Globus pallidus (tissue), 1 donor: ENCODE results near the gene EPB41L4A.
"Not testable (repeated sequence)": the region's sequence is repeated elsewhere in the genome, so short reads cannot be mapped to it uniquely, and the experiment has no call there.

Experiments
- DNase-seq: peaks from one replicate; pipeline ENCODE4 v3.0.0-alpha.2; 2015; ENCODE audit warnings: low spot score

The EPB41L4A gene

DNA sequence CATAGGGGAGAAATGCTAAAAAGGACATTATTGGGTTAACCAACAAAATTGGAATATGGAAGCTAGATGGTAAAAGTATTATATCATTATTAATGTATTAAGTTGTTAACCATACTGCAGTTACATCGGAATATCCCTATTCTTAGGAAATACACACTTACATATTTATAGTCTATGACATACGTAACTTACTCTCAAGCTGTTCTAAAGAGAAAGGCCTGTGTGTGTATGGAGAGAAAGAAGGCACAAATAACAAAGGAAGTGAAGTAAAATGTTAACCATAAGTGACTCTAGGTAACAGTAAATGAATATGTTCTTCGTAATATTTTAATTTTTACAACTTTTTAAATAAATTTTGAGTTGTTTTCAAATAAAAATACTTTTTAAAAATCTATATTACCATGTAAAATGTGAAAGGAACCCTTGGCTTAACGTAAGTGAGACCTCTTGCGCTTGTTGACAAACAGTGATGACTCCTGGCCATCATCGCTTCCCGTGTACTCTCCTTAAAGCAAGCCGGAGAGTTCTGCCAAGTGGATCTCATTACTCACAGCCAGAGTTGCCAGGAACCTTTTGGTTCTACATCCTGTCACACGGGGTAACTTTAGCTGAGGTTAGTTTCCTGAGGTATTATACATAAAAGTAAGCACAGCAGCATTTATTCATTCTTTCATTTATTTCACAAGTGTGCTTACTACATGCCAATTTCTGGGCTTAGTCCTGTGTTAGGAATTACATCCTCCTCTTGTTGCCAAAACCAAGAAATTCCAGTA is 165.4 kb downstream of the EPB41L4A start:
- DNase-seq: no peak

DNA sequence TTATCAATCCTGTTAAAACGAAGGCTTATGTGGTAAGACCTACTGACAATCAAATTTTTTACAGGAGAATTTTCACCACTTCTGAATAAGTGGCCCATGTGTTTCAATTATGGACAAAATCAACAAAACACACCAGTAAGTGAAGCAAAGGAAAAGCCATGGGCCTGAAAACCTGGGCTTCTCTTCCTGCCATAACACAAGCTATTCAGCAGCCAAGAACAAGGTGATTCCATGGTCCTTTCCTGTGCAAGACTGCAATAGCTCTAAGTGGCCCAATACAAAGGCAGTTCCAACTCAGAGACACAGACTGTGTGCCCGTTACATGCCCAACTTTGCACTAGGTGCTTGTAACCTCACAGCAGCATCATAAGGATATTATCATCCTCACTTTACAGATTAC is 168.5 kb downstream of the EPB41L4A start:
- DNase-seq: no peak

DNA sequence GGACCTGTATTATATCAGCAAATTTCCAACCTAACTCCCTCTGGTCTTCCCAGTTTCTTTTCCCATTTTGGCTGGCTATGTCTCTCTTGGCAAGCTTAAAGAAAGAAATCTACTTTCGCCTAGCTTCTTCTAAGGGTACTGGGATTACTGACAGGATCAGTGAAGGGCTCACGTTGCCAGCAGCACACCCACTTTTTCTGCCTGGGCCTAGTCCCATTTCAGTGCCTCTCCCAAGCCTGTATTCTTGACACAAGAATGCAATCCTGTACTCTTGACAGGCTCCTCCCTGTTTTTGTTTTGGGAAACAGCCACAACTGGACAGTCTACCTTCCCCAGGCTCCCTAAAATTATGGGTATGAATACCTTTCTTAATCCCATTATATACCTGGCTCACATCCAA is 170.5 kb downstream of the EPB41L4A start:
- no peak for DNase-seq

DNA sequence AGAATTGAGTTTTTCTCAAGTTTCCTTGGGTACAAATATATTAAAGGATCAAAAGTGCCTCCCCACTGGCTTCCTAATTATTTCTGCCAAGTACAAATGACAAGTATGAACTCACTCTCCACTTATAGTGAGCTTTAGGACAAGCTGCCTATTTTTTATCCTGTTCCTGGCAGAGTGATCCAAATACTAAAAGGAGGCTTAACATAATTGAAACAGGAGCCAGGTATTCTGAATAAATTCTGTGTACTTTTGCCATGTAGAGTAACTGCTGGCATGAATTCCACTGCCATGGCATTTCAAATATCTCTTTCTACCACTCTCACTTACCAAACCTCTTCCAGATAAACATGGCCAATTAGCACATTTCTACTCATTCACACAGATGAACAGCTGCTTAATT is 171.1 kb downstream of the EPB41L4A start:
- no peak for DNase-seq

DNA sequence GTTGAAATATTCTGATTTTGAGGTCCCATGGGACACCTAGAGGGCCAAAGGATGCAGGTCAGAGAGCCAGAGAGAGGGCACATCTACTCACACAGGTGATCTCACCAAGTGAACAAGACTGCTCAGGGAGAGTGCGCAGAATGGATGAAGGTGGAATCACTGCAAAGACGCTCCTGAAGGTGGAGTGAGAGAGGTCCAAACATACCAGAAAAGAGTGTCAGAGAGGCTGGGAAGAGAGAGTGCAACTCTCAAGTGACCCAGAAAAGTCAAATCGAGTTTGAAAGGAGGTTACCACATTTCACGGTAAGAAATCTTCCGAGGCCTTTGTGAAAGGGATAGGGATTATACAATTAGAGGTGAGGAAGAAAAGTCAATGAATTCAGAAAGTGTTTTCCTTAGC is 173.4 kb downstream of the EPB41L4A start:
- no peak for DNase-seq

DNA sequence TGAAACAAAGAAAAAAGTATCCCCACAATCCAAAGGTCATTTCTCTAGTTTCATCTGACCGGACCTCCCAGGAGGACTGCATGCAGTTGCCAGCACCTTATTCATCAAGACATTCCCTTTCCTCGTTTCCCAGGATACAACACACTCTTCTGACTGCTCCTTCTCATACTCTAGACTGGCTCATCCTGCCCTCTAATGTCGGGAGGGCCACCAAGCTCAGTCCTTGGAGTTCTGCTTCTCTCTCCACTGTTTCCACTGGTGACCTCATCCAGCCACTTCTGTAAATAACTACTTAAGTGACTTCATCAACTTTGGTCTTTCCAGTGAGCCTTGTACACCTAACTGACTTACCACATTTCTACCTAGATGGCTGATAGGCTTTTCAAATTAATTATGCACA is 179.1 kb downstream of the EPB41L4A start:
- no peak for DNase-seq

DNA sequence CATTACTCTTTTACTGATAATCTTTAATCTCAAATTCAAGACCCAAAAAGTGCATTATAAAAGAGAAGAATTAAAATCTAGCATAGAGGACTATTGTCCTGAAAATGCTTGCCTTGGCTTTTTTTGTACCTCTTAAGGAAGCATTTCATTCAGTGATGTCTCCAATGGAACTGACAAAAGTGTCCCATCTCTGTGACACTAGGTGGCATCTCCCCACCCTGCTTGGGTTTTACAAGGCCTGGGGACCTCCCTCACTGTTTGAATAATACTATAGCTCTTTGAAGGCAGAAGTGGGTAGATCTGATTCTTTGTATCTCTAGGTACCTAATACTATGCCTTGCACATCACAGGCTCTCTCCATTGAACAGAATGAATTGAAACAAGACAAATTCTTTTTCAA is 180.6 kb downstream of the EPB41L4A start:
- peak; percentile 7 for DNase-seq

DNA sequence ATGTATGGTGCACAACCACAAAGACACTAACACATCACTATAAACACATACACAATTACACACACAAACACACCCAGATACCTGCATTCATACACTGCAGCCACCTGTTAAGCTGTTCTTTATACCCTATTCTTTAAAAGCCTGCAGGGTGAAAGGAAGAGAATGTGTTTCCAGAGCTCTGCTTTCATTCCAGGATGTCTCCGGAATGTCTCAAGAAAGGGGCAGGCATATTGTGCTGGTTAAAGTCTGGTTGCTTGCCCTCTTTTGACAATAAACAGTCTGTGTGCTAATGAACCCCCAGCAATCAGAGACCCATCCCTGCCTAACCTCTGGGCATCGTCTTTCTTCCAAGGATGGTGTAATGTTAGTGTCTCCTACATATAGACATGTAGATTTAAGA is 181.6 kb downstream of the EPB41L4A start:
- DNase-seq: no peak

DNA sequence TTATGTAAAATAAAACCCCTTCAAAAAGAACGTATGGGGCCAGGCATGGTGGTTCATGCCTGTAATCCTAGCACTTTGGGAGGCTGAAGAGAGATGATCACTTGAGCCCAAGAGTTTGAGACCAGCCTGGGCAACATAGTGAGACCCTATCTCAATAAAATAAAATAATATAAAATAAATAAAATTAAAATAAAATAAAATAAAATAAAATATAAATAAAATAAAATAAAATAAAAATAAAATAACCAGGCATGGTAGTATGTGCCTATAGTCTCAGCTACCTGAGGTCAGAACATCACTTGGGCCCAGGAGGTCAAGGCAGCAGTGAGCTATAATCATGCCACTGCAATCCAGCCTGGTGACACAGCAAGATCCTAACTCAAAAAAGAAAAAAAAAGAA is 185.1 kb downstream of the EPB41L4A start:
- no peak for DNase-seq

DNA sequence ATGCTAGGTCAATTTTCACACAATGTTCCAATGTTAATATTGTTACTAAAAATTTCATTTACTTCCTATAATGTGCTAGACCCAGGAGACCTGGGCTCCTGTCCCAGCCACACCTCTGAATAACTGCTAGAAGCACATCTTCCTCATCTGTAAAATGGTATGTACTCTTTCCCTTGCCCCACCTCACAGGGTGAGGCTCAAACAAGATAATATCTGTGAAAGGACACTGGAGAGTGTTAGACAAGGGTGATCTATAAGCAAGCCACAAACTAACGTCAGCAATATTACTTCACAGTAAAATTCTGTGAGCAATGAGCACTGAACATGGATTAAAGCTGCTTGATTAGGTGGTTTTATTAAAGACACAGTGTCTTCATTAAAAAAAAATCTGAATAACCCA is 186.4 kb downstream of the EPB41L4A start:
- no peak for DNase-seq

DNA sequence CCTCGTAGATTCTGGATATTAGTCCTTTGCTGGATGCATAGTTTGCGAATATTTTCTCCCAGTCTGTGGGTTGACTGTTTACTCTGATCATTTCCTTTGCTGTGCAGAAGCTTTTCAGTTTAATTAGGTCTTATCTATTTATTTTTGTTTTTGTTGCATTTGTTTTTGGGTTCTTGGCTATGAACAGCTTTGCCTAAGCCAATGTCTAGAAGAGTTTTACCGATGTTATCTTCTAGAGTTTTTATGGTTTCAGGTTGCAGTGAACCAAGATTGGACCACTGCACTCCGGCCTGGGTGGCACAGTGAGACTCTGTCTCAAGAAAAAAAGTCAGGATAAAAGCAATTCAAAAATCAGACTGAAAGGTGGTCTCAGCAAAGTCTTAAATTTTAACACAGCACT is 188.5 kb downstream of the EPB41L4A start:
- DNase-seq: no peak

DNA sequence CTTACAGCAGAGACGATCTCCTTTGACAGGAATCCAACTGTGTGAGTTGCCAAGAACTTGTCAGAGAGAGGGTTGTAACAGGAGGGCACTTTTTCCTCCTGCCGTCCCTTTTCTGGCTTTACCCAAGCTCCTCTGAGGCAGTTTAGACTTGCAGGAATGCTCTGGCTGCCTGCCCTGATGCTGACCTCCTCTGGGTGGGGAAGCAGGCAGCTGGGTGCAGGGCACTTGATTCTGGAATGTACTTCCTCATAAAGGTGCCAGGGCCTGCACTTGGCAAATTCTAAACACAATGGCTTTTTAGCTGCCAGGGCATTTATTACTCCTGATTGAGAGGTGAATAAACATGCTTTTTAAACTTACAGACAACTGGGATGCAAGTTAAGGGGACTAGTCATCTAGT is 190.4 kb downstream of the EPB41L4A start:
- no peak for DNase-seq

DNA sequence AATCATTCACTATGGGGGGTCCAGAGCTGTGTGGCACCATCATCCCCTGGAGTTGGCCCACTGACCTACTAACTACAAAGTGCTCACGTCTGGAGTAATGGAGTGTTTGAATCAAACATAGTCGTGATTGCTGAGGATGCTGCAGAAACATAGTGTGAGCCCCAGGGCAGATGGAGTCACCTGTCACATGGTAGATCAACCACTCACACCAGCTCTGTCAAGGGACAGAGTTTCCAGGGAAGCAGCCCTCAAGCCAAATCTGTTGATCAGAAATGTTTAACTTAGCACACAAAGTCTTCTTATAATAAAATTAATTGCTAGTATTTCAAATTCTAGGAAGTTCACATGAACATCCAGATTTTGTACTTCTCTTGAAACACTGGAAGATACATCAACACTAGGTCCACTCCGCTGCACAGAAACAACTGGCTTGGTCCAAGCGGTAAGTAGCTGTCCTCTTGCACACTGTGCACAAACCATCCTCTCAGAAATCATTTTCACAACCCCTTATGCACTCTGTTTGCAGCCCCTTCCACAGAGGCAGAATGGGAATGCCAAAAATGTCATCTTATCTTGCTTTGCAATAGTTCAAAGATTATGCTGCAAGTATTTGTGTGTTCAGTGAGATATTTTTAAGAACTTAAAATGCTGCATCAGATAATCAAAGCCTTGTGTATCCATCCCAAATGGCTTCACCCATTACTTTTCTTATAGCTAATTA is 191.0 kb downstream of the EPB41L4A start:
- DNase-seq: no peak

DNA sequence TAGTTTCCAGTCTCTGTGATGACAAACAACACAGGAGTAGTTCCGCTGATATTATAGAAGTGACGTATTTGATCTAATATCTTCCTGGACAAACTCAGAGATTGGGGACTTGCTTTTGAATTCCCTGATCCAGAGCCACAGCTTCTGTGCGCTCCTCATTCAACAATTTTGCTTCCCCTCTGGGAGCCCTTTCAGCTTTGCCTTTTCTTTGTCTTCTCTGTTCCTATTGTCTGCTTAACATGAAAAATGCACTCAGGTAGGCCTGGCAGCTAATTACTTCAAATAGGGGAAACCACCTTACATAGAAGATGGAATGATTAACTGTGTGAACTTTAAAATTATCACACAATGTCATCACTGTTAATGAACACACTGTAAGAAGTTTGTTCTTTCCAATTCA is 192.9 kb downstream of the EPB41L4A start:
- no peak for DNase-seq

DNA sequence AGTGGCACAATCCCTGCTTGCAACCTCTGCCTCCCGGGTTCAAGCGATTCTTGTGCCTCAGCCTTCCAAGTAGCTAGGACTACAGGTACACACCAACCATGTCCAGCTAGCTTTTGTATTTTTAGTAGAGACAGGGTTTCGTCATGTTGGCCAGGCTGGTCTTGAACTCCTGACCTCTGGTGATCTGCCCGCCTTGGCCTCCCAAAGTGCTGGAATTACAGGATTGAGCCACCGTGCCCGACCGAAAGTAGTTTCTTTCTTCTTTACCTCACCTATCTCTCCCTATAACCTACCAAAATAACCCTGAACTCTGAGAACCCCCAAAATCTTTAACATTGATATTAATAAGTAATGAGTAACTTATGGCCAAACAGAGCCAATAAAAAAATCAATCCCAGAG is 196.1 kb downstream of the EPB41L4A start:
- DNase-seq: not testable (repeated sequence)

DNA sequence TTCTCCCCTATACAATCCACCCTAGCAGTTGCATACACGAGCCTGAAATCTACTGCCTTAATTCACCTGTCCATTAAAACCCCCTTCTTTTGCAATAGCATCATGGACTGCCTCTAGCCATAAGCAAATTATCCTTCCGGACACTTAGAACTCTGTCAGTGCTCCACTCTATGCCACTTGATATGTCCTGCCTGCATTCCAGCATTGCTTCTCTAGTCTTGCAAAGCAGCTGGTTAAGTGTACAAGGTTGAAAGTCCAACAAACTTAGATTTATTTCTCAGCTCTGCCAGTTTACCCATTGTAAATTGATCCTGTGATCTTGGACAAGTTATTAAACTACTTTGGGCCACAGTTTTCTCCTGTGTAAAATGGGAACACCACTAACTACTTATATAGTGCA is 197.9 kb downstream of the EPB41L4A start:
- DNase-seq: no peak

DNA sequence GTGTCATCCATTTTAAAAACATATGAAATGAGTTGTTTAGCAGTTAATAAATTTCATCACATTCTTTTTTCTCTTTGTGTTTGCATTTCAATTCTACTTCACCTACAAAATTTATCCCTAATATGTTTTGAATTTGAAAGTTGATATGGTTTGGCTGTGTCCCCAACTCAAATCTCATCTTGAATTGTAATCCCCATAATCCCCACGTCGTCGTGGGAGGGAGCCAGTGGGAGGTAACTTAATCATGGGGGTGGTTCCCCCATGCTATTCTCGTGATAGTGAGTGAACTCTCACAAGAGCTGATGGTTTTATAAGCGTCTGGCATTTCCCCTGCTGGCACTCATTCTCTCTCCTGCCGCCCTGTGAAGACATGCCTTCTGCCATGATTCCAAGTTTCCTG is 200.1 kb downstream of the EPB41L4A start:
- DNase-seq: no peak

DNA sequence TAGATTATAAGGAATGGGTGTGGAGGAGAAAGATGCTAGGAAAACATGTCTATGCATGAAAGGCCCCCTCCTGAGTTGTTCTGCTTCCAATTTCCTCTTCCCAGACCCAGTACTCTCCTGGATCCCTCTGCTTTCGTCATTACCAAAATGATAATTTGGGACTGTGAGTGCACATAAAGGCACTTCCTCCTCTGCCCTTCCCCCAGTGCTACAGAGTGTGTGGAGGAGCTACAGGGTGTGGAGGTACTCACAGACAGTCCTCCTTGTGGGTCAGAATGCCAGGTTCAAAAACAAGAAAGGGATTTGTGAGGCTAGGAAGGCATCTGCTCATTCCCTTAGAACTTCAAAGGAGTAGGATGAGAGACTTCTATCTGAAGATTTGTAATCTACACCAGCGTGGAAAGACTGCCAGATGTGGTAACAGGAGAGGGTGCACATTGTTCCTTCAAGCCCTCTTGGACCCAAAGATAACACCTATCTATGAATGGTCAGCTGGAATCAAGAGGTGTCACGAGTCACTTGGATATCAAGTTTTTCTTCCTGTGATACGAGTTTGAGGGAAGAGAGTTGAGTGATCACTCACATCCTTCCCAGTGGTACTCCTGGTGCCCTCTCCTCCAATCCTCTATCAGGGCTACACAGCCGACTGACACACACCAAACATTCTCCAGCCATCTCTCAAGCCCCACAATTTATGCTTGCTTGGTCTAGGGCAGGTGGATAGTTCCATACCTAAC is 201.1 kb downstream of the EPB41L4A start:
- DNase-seq: no peak

DNA sequence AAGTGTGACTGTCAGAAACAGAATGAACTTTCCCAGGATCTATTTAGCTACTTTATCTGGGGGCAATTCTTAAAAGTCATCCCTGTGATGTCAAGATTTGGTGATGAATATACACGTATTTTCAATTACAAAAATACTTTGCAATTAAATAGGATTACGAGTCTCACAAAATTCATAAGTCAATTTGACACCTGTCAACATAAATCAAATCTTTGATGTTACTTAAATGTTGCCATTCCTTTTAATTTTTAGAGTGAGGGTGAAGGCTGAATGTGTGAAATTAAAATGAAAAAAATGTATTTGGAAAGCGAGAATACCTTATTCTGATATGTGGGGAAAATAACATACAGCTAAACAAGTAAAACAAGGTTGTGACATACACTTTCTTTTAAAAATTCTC is 202.9 kb downstream of the EPB41L4A start:
- no peak for DNase-seq

DNA sequence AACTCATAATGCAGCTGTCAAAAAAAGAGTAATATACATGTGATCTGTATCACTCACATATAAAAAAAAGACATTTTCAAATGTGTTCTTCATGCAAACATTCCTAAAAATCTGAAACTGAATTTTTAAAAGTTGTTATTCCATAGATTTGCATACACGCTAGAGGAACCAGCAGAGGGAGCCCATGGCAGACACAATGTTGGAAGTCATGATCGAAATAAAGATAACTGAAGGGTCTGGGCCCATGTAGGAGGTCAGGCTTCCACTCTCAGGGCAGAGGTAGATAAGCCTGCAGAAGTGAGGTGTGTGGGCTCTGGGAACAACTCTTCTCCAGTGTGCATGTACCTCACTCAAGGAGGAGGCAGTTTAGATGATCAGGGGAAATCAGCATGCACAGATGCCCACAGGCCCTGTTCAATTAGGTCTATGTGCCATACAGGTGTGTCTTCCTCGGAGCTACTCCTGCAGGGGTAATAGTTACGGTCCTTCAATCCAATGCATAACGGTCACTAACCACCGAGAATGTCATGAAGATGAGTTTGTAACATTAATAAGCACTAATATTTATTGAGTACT is 208.6 kb downstream of the EPB41L4A start:
- peak; percentile 39 for DNase-seq

DNA sequence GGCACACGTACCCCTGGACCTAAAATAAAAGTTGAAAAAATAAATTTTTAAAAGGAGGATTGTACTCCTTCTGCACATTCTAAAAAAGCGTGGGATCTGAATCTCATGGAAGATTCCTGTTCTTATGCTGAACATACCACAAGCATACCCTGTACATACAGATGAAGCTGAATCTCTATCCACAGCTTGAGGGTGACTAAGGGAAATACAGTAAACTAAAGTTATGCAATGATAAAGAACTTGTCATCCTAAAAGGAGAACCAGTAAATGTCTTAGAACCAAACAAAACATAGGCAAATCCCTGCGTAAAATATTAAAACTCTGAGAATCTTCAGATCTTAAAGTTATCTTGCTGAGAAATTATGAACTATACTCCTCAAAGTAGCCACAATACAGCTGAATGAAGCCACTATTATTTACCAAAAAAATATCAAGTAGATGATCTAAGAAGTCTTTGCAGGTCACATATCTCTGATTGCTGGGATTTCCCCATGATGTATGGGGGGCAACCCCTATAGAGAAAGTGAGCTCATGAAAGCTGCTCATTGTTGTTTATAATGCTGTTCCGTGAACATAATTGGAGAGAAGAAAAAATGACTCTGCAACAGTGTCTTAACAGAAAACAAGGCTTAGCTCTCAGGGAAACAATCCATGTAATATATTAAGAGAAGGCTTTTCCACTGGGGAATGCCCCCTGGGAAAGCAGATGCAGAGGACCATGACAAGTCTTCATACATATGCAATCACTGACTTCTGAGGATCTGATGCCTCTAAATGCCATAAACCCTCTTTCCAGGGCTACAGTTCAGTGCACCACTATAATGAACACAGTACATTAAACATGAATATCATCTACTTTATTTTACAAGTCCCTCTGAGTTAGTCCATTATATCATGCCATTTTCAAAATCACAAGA is 210.1 kb downstream of the EPB41L4A start:
- DNase-seq: no peak

DNA sequence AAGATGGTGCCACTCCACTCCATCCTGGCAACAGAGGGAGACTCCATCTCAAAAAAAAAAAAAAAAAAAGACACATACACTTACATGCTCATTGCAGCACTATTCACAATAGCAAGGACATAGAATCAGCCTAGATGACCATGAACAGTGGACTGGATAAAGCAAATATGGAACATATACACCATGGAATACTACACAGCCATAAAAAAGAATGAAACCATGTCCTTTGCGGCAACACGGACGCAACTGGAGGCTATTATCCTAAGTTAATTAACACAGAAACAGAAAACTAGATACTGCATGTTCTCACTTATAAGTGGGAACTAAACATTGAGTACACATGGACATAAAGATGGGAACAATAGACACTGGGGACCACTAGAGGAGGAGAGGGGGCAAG is 210.9 kb downstream of the EPB41L4A start:
- DNase-seq: not testable (repeated sequence)
